ENCODE measurements around the gene OR6X1. TPM values are rescaled to one million over a fixed set of nuclear protein-coding genes. Genes with fewer than 3 reads are reported as not detected.

Gene OR6X1
- total and polyA plus RNA-seq, 8 donors, result not detected

- ATAC-seq (peak; percentile 97 to 99 (median 98)), DNase-seq (peak; percentile 87 to 95 (median 90)), FAIRE-seq (no peak)
- peak within 1 kb of the TSS; percentile 84 to 97 (median 94) for H3K4me3 ChIP-seq
- H3K27me3 ChIP-seq, result no peaks in the 10 kb centered on the region
- peak within 1 kb of the TSS; percentile 42 to 69 (median 52) for H3K27ac ChIP-seq
- H3K4me1 ChIP-seq, result peaks cover 0 to 15% (median 5%) of the 10 kb centered on the region in 3 donors
- no peaks in the 10 kb centered on the region for H3K36me3 ChIP-seq
- WGBS, 2 donors, result 1% methylated on average over 61 to 67 of the region's 67 CpGs
- peak in 1 of 4 donors; percentile 15 for TF ChIP-seq CTCF (IDR thresholded peaks at IDR 0.05)
- intact Hi-C loops (cut with DNase I), result no loop called here
- H3K9me3 ChIP-seq, result no peaks in the 10 kb centered on the region
Measured at GRCh38 chr11:123741159-123742030, 12.9 kb downstream of the OR6X1 start, which contains the start of gene ZNF202. Gene ZNF202 (minus strand): TSS chr11:123741660. CDS start chr11:123730888, 10,772 bp downstream.

- peak overlapping the region; percentile 84 to 97 (median 94) for H3K4me3 ChIP-seq
- peak overlapping the region; percentile 42 to 69 (median 52) for H3K27ac ChIP-seq
- no peaks in the 10 kb centered on the region for H3K36me3 ChIP-seq
- WGBS, 2 donors, result 1 to 3% methylated on average over 6 of the region's 6 CpGs
- peak in 2 of 4 donors; percentile 7 to 17 for ATAC-seq
- peak in 2 of 6 donors; percentile 4 to 19 for DNase-seq
- no peaks in the 10 kb centered on the region for H3K27me3 ChIP-seq
- H3K4me1 ChIP-seq, result peaks cover 0 to 15% (median 5%) of the 10 kb centered on the region in 3 donors
- intact Hi-C loops (cut with DNase I), result no loop called here
- no peaks in the 10 kb centered on the region for H3K9me3 ChIP-seq
- TF ChIP-seq CTCF (IDR thresholded peaks at IDR 0.05), result no peak
- FAIRE-seq, result no peak
Measured at GRCh38 chr11:123740787-123741158, 13.5 kb downstream of the OR6X1 start.

- Histone ChIP-seq H3K9me3 (no peaks in the 10 kb centered on the region), H3K27me3 (no peaks in the 10 kb centered on the region), H3K27ac (no peak overlapping the region), H3K4me3 (no peak overlapping the region), H3K4me1 (peaks cover 0 to 15% (median 5%) of the 10 kb centered on the region in 3 donors), H3K36me3 (no peaks in the 10 kb centered on the region)
- FAIRE-seq (no peak), ATAC-seq (no peak), DNase-seq (no peak)
- no peak for TF ChIP-seq CTCF (IDR thresholded peaks at IDR 0.05)
- 0 to 91% methylated on average over 2 of the region's 2 CpGs for WGBS, 2 donors
- intact Hi-C loops (cut with DNase I), result no loop called here
Measured at GRCh38 chr11:123738374-123738773, 15.9 kb downstream of the OR6X1 start.

- no peak for TF ChIP-seq CTCF (IDR thresholded peaks at IDR 0.05)
- DNase-seq (no peak), FAIRE-seq (no peak), ATAC-seq (no peak)
- intact Hi-C loops (cut with DNase I), result no loop called here
- WGBS, 2 donors, result 76 to 85% methylated on average over 3 of the region's 3 CpGs
- H3K4me1 ChIP-seq, result peaks cover 0 to 15% (median 5%) of the 10 kb centered on the region in 3 donors
- no peaks in the 10 kb centered on the region for H3K36me3 ChIP-seq
- no peak overlapping the region for H3K4me3 ChIP-seq
- H3K27ac ChIP-seq, result no peak overlapping the region
- no peaks in the 10 kb centered on the region for H3K9me3 ChIP-seq
- no peaks in the 10 kb centered on the region for H3K27me3 ChIP-seq
Measured at GRCh38 chr11:123736769-123737168, 17.5 kb downstream of the OR6X1 start.

GRCh38 chr11:123729602-123730001 is 24.7 kb downstream of the OR6X1 start:
- 90 to 91% methylated on average over 8 of the region's 8 CpGs for whole genome bisulfite sequencing, 2 donors
- FAIRE-seq (no peak), ATAC-seq (no peak), DNase-seq (no peak)
- no peak overlapping the region for H3K27ac ChIP-seq
- H3K9me3 ChIP-seq, result no peaks in the 10 kb centered on the region
- peaks cover 12 to 59% (median 21%) of the 10 kb centered on the region in 3 donors for H3K36me3 ChIP-seq
- TF ChIP-seq CTCF (IDR thresholded peaks at IDR 0.05), result no peak
- no peak overlapping the region for H3K4me3 ChIP-seq
- H3K4me1 ChIP-seq, result no peaks in the 10 kb centered on the region
- intact Hi-C loops (cut with DNase I), result no loop called here
- no peaks in the 10 kb centered on the region for H3K27me3 ChIP-seq
